ENCODE data around the gene ATL3. TPM values are rescaled to one million over a fixed set of nuclear protein-coding genes. Genes with fewer than 3 reads are reported as not detected.
A peak's percentile ranks its signal among the peaks of the same experiment; 100 is the strongest.
"Not testable (repeated sequence)": the region's sequence is repeated elsewhere in the genome, so short reads cannot be mapped to it uniquely, and the experiment has no call there.

The ATL3 gene
- total and polyA plus RNA-seq, 4 experiments from 2014 or later = 22.2 to 43.3 (median 34.9) TPM

DNA sequence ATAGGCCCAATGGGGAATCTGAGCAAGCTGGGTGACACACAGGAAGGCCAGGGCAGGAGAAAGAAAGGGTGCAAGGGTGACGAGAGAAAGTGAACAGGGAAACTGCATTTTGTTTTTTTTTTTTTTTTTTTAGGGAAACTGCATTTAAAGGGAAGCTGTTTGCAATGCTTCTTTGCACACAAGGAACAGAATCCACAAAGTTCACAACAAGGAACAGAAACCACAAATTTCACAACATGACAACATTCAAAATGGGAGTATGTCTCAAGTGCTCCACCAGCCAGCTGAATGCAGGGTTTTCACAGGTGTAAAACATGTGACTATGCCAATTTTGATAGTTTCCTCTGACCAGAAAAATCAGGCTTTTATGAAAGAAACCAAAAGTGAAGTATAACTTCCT lies 50.1 kb downstream of the ATL3 start:
- intact Hi-C loops (cut with micrococcal nuclease) = no loop called here
- CTCF ChIA-PET (ENCODE audit: partially characterized antibody) = no interaction called here
- no peaks in the 10 kb centered on the region for H3K4me1 ChIP-seq (ENCODE audit: insufficient read depth, low read length)
- H3K27ac Mint-ChIP-seq = peak overlapping the region in 1 of 7 donors; percentile 72
- H3K27ac ChIP-seq (ENCODE audit: low read depth, low read length) = no peak overlapping the region
- no peaks in the 10 kb centered on the region for H3K9me3 Mint-ChIP-seq
- POLR2A ChIA-PET (ENCODE audit: partially characterized antibody) = interaction anchor here (0.9 kb wide), 1 partner anchor 54 kb away, joined by 3 read pairs; no protein-coding TSS in a partner anchor
- peaks cover 0 to 3% (median under 1%) of the 10 kb centered on the region in 4 donors for H3K4me1 Mint-ChIP-seq
- H3K9me3 ChIP-seq (ENCODE audit: control insufficient read depth in 1 of 2, low read length in 2 of 2) = no peaks in the 10 kb centered on the region
- no peak overlapping the region for H3K4me3 Mint-ChIP-seq
- peaks cover 0 to 1% of the 10 kb centered on the region in 2 donors for H3K36me3 Mint-ChIP-seq
- no peak overlapping the region for H3K4me3 ChIP-seq (ENCODE audit: low read length in 2 of 2)
- no peak for DNase-seq
- H3K27me3 ChIP-seq (ENCODE audit: insufficient read depth, low read length) = no peaks in the 10 kb centered on the region
- H3K36me3 ChIP-seq (ENCODE audit: insufficient read depth, low read length) = no peaks in the 10 kb centered on the region
- H3K27me3 Mint-ChIP-seq = no peaks in the 10 kb centered on the region

DNA sequence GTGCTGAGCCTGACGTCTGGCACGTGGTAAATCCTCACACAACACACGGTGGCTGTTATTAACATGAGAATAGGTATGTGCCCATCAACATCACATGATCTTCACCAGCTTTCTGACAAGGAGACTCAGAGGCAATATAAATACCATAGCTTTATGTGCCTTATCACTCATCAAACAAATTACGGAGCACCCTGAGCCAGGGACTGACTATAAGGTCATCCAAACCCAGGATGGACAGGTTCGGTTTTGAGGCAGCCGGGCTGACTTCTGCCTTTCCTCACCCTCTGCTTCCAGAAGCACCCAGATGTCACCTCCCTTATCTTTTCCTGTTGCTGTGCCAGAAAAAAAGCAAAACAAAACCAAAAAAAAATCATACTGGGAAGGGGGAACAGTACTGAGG lies 51.2 kb downstream of the ATL3 start:
- no peaks in the 10 kb centered on the region for H3K9me3 ChIP-seq (ENCODE audit: control insufficient read depth in 1 of 2, low read length in 2 of 2)
- Mint-ChIP-seq H3K4me3 (no peak overlapping the region), H3K9me3 (no peaks in the 10 kb centered on the region), H3K36me3 (no peaks in the 10 kb centered on the region), H3K27ac (peak overlapping the region in 1 of 7 donors; percentile 9), H3K27me3 (no peaks in the 10 kb centered on the region), H3K4me1 (peaks cover 0 to 3% (median under 1%) of the 10 kb centered on the region in 4 donors)
- no peak overlapping the region for H3K27ac ChIP-seq (ENCODE audit: low read depth, low read length)
- no peaks in the 10 kb centered on the region for H3K4me1 ChIP-seq (ENCODE audit: insufficient read depth, low read length)
- ChIA-PET CTCF (ENCODE audit: partially characterized antibody) (interaction anchor here (0.7 kb wide), 1 partner anchor 18 kb away, joined by 3 read pairs; no protein-coding TSS in a partner anchor), POLR2A (ENCODE audit: partially characterized antibody) (no interaction called here)
- intact Hi-C loops (cut with micrococcal nuclease) = no loop called here
- DNase-seq = no peak
- no peaks in the 10 kb centered on the region for H3K36me3 ChIP-seq (ENCODE audit: insufficient read depth, low read length)
- H3K4me3 ChIP-seq (ENCODE audit: low read length in 2 of 2) = no peak overlapping the region
- H3K27me3 ChIP-seq (ENCODE audit: insufficient read depth, low read length) = no peaks in the 10 kb centered on the region

DNA sequence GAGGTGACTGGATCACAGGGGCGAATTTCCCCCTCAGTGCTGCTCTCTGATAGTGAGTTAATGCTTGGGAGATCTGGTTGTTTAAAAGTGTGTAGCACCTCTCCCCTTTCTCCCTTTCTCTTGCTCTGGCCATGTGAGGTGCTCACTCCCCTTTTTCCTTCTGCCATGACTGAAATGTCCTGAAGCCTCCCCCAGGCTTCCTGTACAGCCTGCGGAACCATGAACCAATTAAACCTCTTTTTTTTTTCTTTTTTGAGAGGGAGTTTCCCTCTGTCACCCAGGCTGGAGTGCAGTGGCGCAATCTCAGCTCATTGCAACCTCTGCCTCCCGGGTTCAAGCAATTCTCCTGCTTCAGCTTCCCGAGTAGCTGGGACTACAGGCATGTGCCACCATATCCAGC lies 53.5 kb downstream of the ATL3 start:
- CTCF ChIA-PET (ENCODE audit: partially characterized antibody) = interaction anchor here (1.3 to 1.8 kb wide), 2 partner anchors 11 to 22 kb away, joined by 5 to 6 read pairs; no protein-coding TSS in a partner anchor
- peaks cover 6 to 13% (median 7%) of the 10 kb centered on the region in 4 donors for H3K4me1 Mint-ChIP-seq
- H3K36me3 ChIP-seq (ENCODE audit: insufficient read depth, low read length); H3K4me3 ChIP-seq (ENCODE audit: low read length in 2 of 2); H3K4me3 Mint-ChIP-seq; intact Hi-C loops (cut with micrococcal nuclease); H3K36me3 Mint-ChIP-seq; H3K9me3 Mint-ChIP-seq; H3K27me3 Mint-ChIP-seq; H3K27me3 ChIP-seq (ENCODE audit: insufficient read depth, low read length); H3K27ac Mint-ChIP-seq; H3K9me3 ChIP-seq (ENCODE audit: control insufficient read depth in 1 of 2, low read length in 2 of 2); DNase-seq; H3K4me1 ChIP-seq (ENCODE audit: insufficient read depth, low read length); H3K27ac ChIP-seq (ENCODE audit: low read depth, low read length): not testable (repeated sequence)
- POLR2A ChIA-PET (ENCODE audit: partially characterized antibody) = interaction anchor here (0.7 to 1.0 kb wide), 2 partner anchors 40 to 66 kb away, joined by 3 read pairs; no protein-coding TSS in a partner anchor

DNA sequence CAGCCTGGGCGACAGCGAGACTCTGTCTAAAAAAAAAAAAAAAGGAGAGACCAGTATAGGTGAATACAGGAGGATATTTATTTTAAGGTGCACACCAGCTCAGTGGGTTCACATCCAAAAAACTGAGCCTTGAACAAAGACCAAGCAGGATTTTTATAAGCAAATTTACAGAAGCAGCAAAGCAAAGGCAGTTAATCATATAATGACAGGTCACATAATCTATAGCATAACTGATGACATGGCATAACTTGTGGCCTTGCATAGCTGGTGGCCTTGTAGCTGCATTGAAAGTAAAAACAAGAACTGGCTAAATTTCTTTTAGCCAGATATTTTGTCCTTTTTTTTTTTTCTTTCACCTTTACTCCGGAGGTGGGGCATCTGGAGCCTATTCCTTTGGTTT lies 54.2 kb downstream of the ATL3 start:
- Mint-ChIP-seq H3K27ac (no peak overlapping the region), H3K9me3 (no peaks in the 10 kb centered on the region), H3K36me3 (no peaks in the 10 kb centered on the region), H3K27me3 (no peaks in the 10 kb centered on the region), H3K4me1 (peaks cover 6 to 17% (median 8%) of the 10 kb centered on the region in 4 donors), H3K4me3 (no peak overlapping the region)
- Histone ChIP-seq H3K4me1 (ENCODE audit: insufficient read depth, low read length) (no peaks in the 10 kb centered on the region), H3K9me3 (ENCODE audit: control insufficient read depth in 1 of 2, low read length in 2 of 2) (no peaks in the 10 kb centered on the region), H3K27me3 (ENCODE audit: insufficient read depth, low read length) (no peaks in the 10 kb centered on the region), H3K27ac (ENCODE audit: low read depth, low read length) (no peak overlapping the region), H3K36me3 (ENCODE audit: insufficient read depth, low read length) (no peaks in the 10 kb centered on the region), H3K4me3 (ENCODE audit: low read length in 2 of 2) (no peak overlapping the region)
- ChIA-PET POLR2A (ENCODE audit: partially characterized antibody) (interaction anchor here (1.2 kb wide), 1 partner anchor 79 kb away, joined by 3 read pairs; no protein-coding TSS in a partner anchor), CTCF (ENCODE audit: partially characterized antibody) (no interaction called here)
- DNase-seq = no peak
- intact Hi-C loops (cut with micrococcal nuclease) = no loop called here

DNA sequence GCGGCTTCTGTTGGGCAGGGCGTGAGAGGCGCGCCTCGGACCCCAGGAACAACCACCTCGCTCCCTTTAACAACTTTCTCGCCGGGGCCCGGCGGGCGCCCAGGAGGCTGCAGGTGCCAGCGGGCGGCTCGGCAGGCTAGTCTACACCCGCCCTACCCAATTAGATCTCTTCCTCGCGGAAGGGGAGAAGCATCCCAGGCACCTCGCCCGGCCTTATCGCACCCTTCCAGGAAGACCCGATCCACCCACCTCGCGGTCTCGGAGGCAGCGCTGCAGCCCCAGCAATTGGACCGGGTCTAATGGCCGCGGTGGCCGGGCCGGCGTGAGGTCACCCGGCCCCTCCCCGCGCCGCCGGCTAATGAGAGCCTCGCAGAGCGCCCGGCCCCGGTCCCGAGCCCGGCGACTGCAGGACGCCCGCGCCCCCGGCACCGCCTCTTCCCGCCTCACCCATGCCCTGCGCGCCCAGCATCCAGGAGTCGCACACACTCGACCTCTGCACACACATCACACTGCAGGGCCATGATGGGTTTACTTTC lies 57.0 kb downstream of the ATL3 start, which contains the start of gene PLAAT3:
Gene PLAAT3 (minus strand): TSS at position 298 of the 536 bp plus-strand sequence. CDS start 419 bp downstream, outside the sequence.
- CTCF ChIA-PET (ENCODE audit: partially characterized antibody) = interaction anchor here (1.3 kb wide), 1 partner anchor 135 kb away, joined by 6 read pairs; no protein-coding TSS in a partner anchor
- Histone ChIP-seq H3K9me3 (ENCODE audit: control insufficient read depth in 1 of 2, low read length in 2 of 2) (no peaks in the 10 kb centered on the region), H3K27ac (ENCODE audit: low read depth, low read length) (peak within 1 kb of the TSS; percentile 47), H3K4me1 (ENCODE audit: insufficient read depth, low read length) (no peaks in the 10 kb centered on the region), H3K27me3 (ENCODE audit: insufficient read depth, low read length) (no peaks in the 10 kb centered on the region), H3K4me3 (ENCODE audit: low read length in 2 of 2) (peak within 1 kb of the TSS; percentile 47 to 67), H3K36me3 (ENCODE audit: insufficient read depth, low read length) (no peaks in the 10 kb centered on the region)
- peak; percentile 16 to 40 (median 19) for DNase-seq
- Mint-ChIP-seq H3K9me3 (no peaks in the 10 kb centered on the region), H3K36me3 (no peaks in the 10 kb centered on the region), H3K4me3 (peak within 1 kb of the TSS; percentile 87 to 93 (median 89)), H3K27me3 (no peaks in the 10 kb centered on the region), H3K4me1 (peaks cover 9 to 33% (median 22%) of the 10 kb centered on the region in 4 donors), H3K27ac (peak within 1 kb of the TSS; percentile 73 to 88 (median 80))
- POLR2A ChIA-PET (ENCODE audit: partially characterized antibody) = interaction anchor here (1.1 to 3.5 kb wide), 7 partner anchors 9 to 123 kb away, joined by 3 to 8 read pairs (median 4); partner anchors contain the start of genes PLAAT4 and PLAAT5
- intact Hi-C loops (cut with micrococcal nuclease) = loop anchor here (1.0 to 5.0 kb wide), 3 partner anchors 42 to 77 kb away; partner anchors contain the start of genes ATL3 and PLAAT4

DNA sequence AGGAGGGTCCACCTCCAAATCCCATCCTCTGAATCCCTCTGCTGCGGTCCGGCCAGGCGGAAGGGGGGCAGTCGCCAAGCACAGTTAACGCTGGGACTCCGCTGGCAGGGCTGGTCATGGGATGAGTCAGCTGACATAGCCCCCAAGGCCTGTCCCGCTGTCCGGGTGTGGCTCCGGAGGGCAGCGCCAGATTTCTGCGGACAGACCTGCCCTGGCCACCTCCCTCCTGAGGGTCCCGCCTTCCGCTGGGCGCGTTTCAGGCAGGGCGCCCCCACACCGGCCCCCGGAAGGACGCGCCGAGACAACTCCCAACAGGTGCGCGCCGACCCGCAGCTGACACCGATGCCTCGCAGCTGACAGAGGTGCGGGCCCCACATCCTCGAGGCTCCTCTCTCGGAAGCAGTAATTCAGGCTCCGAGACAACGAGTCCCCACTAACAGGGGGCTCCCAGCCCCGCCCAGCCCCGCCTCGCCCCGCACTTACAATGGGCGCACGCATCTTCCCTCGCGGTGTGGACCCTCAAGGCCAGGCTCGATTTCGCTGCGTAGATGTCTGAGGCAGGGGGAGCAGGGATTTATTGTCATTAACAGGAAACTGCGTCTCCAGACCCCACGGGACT lies 57.5 kb downstream of the ATL3 start:
- DNase-seq = peak; percentile 32 to 60 (median 43)
- Mint-ChIP-seq H3K27ac (peak overlapping the region; percentile 73 to 88 (median 80)), H3K4me1 (peaks cover 9 to 33% (median 23%) of the 10 kb centered on the region in 4 donors), H3K27me3 (no peaks in the 10 kb centered on the region), H3K36me3 (no peaks in the 10 kb centered on the region), H3K4me3 (peak overlapping the region; percentile 86 to 91 (median 88)), H3K9me3 (no peaks in the 10 kb centered on the region)
- POLR2A ChIA-PET (ENCODE audit: partially characterized antibody) = interaction anchor here (0.8 to 3.5 kb wide), 9 partner anchors 9 to 123 kb away, joined by 3 to 8 read pairs (median 3); partner anchors contain the start of genes PLAAT4 and PLAAT5
- Histone ChIP-seq H3K27ac (ENCODE audit: low read depth, low read length) (peak overlapping the region; percentile 47), H3K9me3 (ENCODE audit: control insufficient read depth in 1 of 2, low read length in 2 of 2) (no peaks in the 10 kb centered on the region), H3K4me3 (ENCODE audit: low read length in 2 of 2) (peak overlapping the region; percentile 47 to 67), H3K36me3 (ENCODE audit: insufficient read depth, low read length) (no peaks in the 10 kb centered on the region), H3K27me3 (ENCODE audit: insufficient read depth, low read length) (no peaks in the 10 kb centered on the region), H3K4me1 (ENCODE audit: insufficient read depth, low read length) (no peaks in the 10 kb centered on the region)
- intact Hi-C loops (cut with micrococcal nuclease) = loop anchor here (1.0 to 5.0 kb wide), 3 partner anchors 41 to 76 kb away; partner anchors contain the start of genes ATL3 and PLAAT4
- CTCF ChIA-PET (ENCODE audit: partially characterized antibody) = interaction anchor here (1.3 kb wide), 1 partner anchor 134 kb away, joined by 6 read pairs; no protein-coding TSS in a partner anchor

DNA sequence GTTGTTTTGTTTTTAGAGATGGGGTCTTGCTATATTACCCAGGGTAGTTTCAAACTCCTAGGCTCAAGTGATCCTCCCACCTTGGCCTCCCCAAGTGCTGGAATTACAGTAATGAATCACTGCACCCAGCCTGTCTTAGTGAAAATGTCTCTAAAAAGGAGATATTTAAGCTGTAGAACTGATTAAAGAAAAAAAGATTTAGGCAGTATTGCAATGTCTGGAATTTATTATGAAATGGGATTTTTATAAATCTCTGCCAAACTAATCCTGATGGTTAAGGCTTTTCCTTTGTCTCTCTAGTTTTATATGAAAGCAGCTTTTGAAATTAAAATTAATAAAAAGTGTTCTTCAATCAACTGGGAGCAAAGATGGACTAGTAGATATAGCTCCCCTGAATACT lies 59.0 kb downstream of the ATL3 start:
- Histone ChIP-seq H3K4me3 (ENCODE audit: low read length in 2 of 2) (no peak overlapping the region), H3K9me3 (ENCODE audit: control insufficient read depth in 1 of 2, low read length in 2 of 2) (no peaks in the 10 kb centered on the region), H3K4me1 (ENCODE audit: insufficient read depth, low read length) (no peaks in the 10 kb centered on the region), H3K27me3 (ENCODE audit: insufficient read depth, low read length) (no peaks in the 10 kb centered on the region), H3K27ac (ENCODE audit: low read depth, low read length) (no peak overlapping the region), H3K36me3 (ENCODE audit: insufficient read depth, low read length) (no peaks in the 10 kb centered on the region)
- peaks cover 9 to 38% (median 25%) of the 10 kb centered on the region in 4 donors for H3K4me1 Mint-ChIP-seq
- ChIA-PET CTCF (ENCODE audit: partially characterized antibody) (no interaction called here), POLR2A (ENCODE audit: partially characterized antibody) (interaction anchor here (0.6 to 3.5 kb wide), 3 partner anchors 9 to 121 kb away, joined by 3 to 8 read pairs (median 3); partner anchors contain the start of gene PLAAT5)
- no peak overlapping the region for H3K4me3 Mint-ChIP-seq
- intact Hi-C loops (cut with micrococcal nuclease) = loop anchor here (5.0 kb wide), 2 partner anchors 40 to 75 kb away; partner anchors contain the start of gene PLAAT4
- H3K9me3 Mint-ChIP-seq = no peaks in the 10 kb centered on the region
- H3K27ac Mint-ChIP-seq = no peak overlapping the region
- no peaks in the 10 kb centered on the region for H3K36me3 Mint-ChIP-seq
- H3K27me3 Mint-ChIP-seq = no peaks in the 10 kb centered on the region
- no peak for DNase-seq
